K562 (cell line): ENCODE results near the gene STYX.

Experiments used
- ATF7 ChIP-seq: fragments of 450-650 bp; IDR thresholded peaks from 2 replicates; pipeline ENCODE4 v1.7.1; 2014; ENCODE audit warnings: mild to moderate bottlenecking, moderate library complexity
- SP1 ChIP-seq: sonication (generic); formaldehyde crosslinking; IDR thresholded peaks from 2 replicates; pipeline ENCODE4 v1.8.1; 2022; ENCODE audit warnings: mild to moderate bottlenecking, missing genetic modification reagents
- ZNF699 ChIP-seq: fragments of 250-450 bp; sonication (Bioruptor Pico); IDR thresholded peaks from 2 replicates; pipeline ENCODE4 v1.8.0; 2021; ENCODE audit warnings: mild to moderate bottlenecking, moderate library complexity; ENCODE audit not compliant: insufficient replicate concordance
- ZNF77 ChIP-seq: fragments of 250-450 bp; sonication (Bioruptor Pico); IDR thresholded peaks from 2 replicates; pipeline ENCODE4 v1.5.0; 2020

DNA sequence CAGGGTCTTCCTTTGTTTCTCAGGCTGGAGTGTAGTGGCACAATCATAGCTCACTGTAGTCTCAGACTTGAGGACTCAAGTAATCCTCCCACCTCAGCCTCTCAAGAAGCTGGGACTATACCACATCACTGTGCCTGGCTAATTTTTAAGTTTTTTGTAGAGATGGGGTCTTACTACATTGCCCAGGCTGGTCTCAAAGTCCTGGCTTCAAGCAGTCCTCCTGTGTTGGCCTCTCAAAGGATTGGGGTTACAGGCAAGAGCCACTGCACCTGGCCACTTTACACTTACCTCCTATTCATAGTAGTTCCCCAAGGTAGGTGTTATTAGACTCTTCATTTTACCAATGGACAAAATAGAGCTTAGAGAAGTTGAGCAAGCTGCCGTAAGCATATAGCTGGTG, 29.2 kb downstream of the STYX start:
- TF ChIP-seq ZNF699 (CRISPR knock-in tag) (no peak), ZNF77 (CRISPR knock-in tag) (no peak), ATF7 (no peak), SP1 (CRISPR knock-in tag) (no peak)
